ENCODE results near the gene FUOM.

FUOM gene

GRCh38 chr10:133311570-133311969, 46.2 kb downstream of the FUOM start:
- no peak for DNase-seq (ENCODE audit: low read depth in 3 of 3)

GRCh38 chr10:133310789-133311188, 47.0 kb downstream of the FUOM start:
- DNase-seq (ENCODE audit: low read depth in 3 of 3), result no peak

- DNase-seq (ENCODE audit: low read depth in 3 of 3), result no peak
Observed at GRCh38 chr10:133310399-133310755, 47.4 kb downstream of the FUOM start.

- DNase-seq (ENCODE audit: low read depth in 3 of 3), result no peak
Observed at GRCh38 chr10:133309720-133310398, 48.0 kb downstream of the FUOM start.

GRCh38 chr10:133309100-133309719, 48.6 kb downstream of the FUOM start:
- peak; percentile 87 to 98 (median 95) for DNase-seq (ENCODE audit: low read depth in 3 of 3)

- DNase-seq (ENCODE audit: low read depth in 3 of 3), result peak; percentile 77 to 88 (median 78)
Observed at GRCh38 chr10:133308421-133309099, 49.3 kb downstream of the FUOM start, which contains the start of the genes TUBGCP2 and ZNF511. TSS of gene TUBGCP2 (minus strand) at chr10:133308872. CDS start at chr10:133302941, 5,931 bp downstream. TSS of gene ZNF511 (plus strand) at chr10:133308914. CDS start at chr10:133308944, 30 bp downstream.

GRCh38 chr10:133307776-133308420, 49.9 kb downstream of the FUOM start:
- DNase-seq (ENCODE audit: low read depth in 3 of 3), result peak; percentile 70 to 82 (median 78)

- no peak for DNase-seq (ENCODE audit: low read depth in 3 of 3)
Observed at GRCh38 chr10:133306941-133307379, 50.9 kb downstream of the FUOM start.

GRCh38 chr10:133306097-133306476, 51.7 kb downstream of the FUOM start:
- no peak for DNase-seq (ENCODE audit: low read depth in 3 of 3)

All from stimulated activated CD4-positive, alpha-beta T cell treated with anti-CD3 and anti-CD28 coated beads, TNF-alpha, amount 100 ng/mL, for 48 hours (primary cell).